Type B pancreatic cell (in vitro differentiated cells): ENCODE measurements around the gene SOX13. TPM values are rescaled to one million over a fixed set of nuclear protein-coding genes. Genes with fewer than 3 reads are reported as not detected.

Source experiments
- DNase-seq: peaks from one replicate; pipeline ENCODE4 v3.0.0; 2021; ENCODE audit warnings: mixed read lengths; ENCODE audit not compliant: unreplicated experiment; ENCODE audit errors: extremely low spot score
- H3K27ac Mint-ChIP-seq: 2 replicates; pipeline ENCODE4 v1.8.0; 2021; ENCODE audit warnings: mild to moderate bottlenecking, mixed read lengths
- H3K27me3 Mint-ChIP-seq: 2 replicates; pipeline ENCODE4 v1.8.0; 2021; ENCODE audit warnings: mixed read lengths
- H3K36me3 Mint-ChIP-seq: 2 replicates; pipeline ENCODE4 v1.8.0; 2021; ENCODE audit warnings: mixed read lengths
- H3K4me1 Mint-ChIP-seq: one replicate; pipeline ENCODE4 v1.8.0; 2021; ENCODE audit warnings: mixed read lengths; ENCODE audit not compliant: unreplicated experiment
- H3K4me3 Mint-ChIP-seq: 2 replicates; pipeline ENCODE4 v1.8.0; 2021; ENCODE audit warnings: mild to moderate bottlenecking, mixed read lengths
- H3K9me3 Mint-ChIP-seq: 2 replicates; pipeline ENCODE4 v1.8.0; 2021; ENCODE audit warnings: mixed read lengths
- CTCF ChIP-seq: fragments of 200-600 bp; sonication (generic); conservative IDR thresholded peaks from 2 replicates; pipeline ENCODE4 v1.5.0; 2021; ENCODE audit warnings: antibody characterized with exemption, mild to moderate bottlenecking
- total RNA-seq: library from RNA; stranded (reverse); gene quantifications from 2 replicates; pipeline ENCODE4 v1.2.1, GENCODE V29; 2021; ENCODE audit warnings: low replicate concordance

The SOX13 gene
- total RNA-seq, 1 donor from 2014 or later = 39.4 TPM

GRCh38 chr1:204083491-204083890 lies 10.6 kb downstream of the SOX13 start:
- Mint-ChIP-seq H3K9me3 (no peaks in the 10 kb centered on the region), H3K4me3 (peak overlapping the region; percentile 19), H3K4me1 (peaks cover 59% of the 10 kb centered on the region), H3K27ac (peak overlapping the region; percentile 57), H3K27me3 (no peaks in the 10 kb centered on the region), H3K36me3 (no peaks in the 10 kb centered on the region)
- DNase-seq = no peak
- no peak for TF ChIP-seq CTCF

- no peaks in the 10 kb centered on the region for H3K9me3 Mint-ChIP-seq
- H3K4me3 Mint-ChIP-seq = no peak overlapping the region
- TF ChIP-seq CTCF = no peak
- peaks cover 63% of the 10 kb centered on the region for H3K4me1 Mint-ChIP-seq
- H3K36me3 Mint-ChIP-seq = no peaks in the 10 kb centered on the region
- no peak for DNase-seq
- no peaks in the 10 kb centered on the region for H3K27me3 Mint-ChIP-seq
- H3K27ac Mint-ChIP-seq = peak overlapping the region; percentile 73
Observed at GRCh38 chr1:204084247-204084772, 11.4 kb downstream of the SOX13 start.

GRCh38 chr1:204085876-204086275 lies 13.0 kb downstream of the SOX13 start:
- Mint-ChIP-seq H3K27ac (no peak overlapping the region), H3K9me3 (no peaks in the 10 kb centered on the region), H3K4me3 (no peak overlapping the region), H3K4me1 (peaks cover 65% of the 10 kb centered on the region), H3K27me3 (no peaks in the 10 kb centered on the region), H3K36me3 (no peaks in the 10 kb centered on the region)
- DNase-seq = no peak
- no peak for TF ChIP-seq CTCF

GRCh38 chr1:204087181-204087892 lies 14.4 kb downstream of the SOX13 start:
- no peaks in the 10 kb centered on the region for H3K9me3 Mint-ChIP-seq
- peaks cover 63% of the 10 kb centered on the region for H3K4me1 Mint-ChIP-seq
- no peak for TF ChIP-seq CTCF
- no peaks in the 10 kb centered on the region for H3K27me3 Mint-ChIP-seq
- DNase-seq = no peak
- H3K36me3 Mint-ChIP-seq = peaks cover 5% of the 10 kb centered on the region
- no peak overlapping the region for H3K4me3 Mint-ChIP-seq
- no peak overlapping the region for H3K27ac Mint-ChIP-seq

GRCh38 chr1:204087893-204088528 lies 15.1 kb downstream of the SOX13 start:
- peaks cover 5% of the 10 kb centered on the region for H3K36me3 Mint-ChIP-seq
- no peak overlapping the region for H3K4me3 Mint-ChIP-seq
- H3K27ac Mint-ChIP-seq = no peak overlapping the region
- H3K4me1 Mint-ChIP-seq = peaks cover 64% of the 10 kb centered on the region
- DNase-seq = no peak
- no peaks in the 10 kb centered on the region for H3K27me3 Mint-ChIP-seq
- no peaks in the 10 kb centered on the region for H3K9me3 Mint-ChIP-seq
- TF ChIP-seq CTCF = no peak
